GM11168 (cell line): ENCODE measurements around the gene EYA2.

Experiments
- in situ Hi-C: fragments of 300-500 bp; cut with MboI; formaldehyde crosslinking; loops from one replicate; pipeline ENCODE4 v1.12.0; 2022; ENCODE audit warnings: low sequenced_read_pairs; ENCODE audit not compliant: unreplicated experiment

The EYA2 gene

GRCh38 chr20:47051936-47052526 is 157.4 kb downstream of the EYA2 start:
- in situ Hi-C loops: no loop called here

DNA sequence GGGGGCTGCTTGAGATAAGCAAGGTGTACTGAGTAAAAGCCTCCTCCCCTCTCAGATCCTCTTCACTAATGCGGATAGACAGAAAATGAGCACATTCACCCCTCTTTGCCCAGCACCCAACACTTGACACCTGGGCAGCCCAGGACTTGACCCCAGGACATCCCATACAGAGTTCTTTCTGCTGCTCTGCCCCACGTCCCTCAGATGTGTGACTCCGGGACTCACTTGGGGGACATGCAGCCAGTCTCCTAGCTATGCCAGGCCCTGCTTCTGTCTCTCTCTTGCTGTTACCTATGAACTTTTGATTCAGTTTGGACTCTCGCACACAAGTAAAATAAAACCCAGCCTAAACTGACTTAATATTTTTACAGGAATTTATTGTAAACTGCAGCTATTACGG is 159.9 kb downstream of the EYA2 start:
- in situ Hi-C loops: no loop called here

GRCh38 chr20:47054945-47055344 is 160.3 kb downstream of the EYA2 start:
- in situ Hi-C loops: no loop called here

DNA sequence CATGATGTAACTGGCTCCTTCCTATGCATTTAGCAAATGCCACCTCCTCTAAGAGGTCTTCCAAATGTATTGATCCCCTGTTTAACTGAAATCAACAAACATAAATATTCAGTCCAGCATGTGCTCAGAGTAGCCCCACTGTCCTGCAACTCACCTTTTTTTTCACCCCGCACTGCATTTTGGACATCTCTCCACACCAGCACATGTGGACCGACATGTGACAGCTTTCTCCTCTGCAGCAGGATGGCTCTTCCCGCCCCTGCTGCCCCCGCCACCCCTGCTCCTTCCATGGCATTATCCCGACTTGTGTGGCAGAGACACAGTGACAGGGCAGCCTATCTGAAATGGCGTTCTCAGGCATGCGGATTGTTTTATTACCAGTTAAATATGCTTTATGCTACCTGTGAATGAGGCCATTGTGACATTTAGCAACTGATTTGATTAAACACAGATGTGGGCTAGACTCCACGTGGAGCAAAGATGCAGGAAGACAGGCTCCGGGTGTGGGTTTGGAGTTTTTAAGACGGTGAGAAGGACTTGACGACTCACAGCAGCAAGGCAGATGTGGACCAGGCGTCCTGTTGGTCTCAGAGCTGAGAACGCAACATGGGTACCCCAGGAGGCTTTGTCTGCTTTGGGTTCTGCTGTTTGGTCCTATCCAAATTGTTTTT is 161.2 kb downstream of the EYA2 start:
- in situ Hi-C loops: no loop called here

GRCh38 chr20:47057661-47058060 is 163.0 kb downstream of the EYA2 start:
- in situ Hi-C loops: no loop called here

- in situ Hi-C loops: no loop called here
Measured at GRCh38 chr20:47058236-47058635, 163.6 kb downstream of the EYA2 start.

DNA sequence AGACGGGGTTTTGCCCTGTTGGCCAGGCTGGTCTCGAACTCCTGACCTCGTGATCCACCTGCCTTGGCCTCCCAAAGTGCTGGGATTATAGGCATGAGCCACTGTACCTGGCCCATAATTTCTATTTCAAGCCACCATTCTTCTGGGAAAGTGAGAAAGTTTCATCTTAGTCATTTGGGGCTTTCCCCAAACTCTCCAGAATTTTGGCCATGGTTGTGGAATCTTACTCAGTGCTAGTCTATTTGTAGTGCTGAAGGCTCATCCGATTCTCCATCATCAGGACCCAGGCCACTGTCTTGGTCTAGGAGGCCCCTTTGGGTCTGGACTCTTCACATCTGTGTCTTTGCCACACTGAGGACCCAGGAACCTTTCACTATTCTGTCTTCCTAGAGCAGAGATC is 164.9 kb downstream of the EYA2 start:
- in situ Hi-C loops: no loop called here

DNA sequence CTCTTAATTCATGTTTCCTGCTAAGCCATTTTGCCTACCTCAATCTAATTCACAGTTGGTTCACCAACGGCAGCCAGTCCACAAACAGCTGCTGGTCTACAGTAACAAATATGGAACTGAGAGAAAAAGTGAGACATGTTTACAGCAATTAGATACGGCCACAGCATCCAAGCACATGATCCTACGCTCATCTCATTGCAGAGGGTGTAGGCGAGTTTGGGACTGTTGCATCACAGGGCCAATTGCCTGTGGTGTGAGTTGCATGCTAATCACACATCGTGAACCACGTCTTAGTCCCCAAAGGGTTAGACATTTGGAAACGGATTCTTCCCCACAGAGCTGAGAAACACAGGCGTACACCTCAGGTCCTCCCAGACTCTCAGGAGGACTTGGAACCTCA is 166.9 kb downstream of the EYA2 start:
- in situ Hi-C loops: no loop called here

GRCh38 chr20:47062226-47062890 is 167.7 kb downstream of the EYA2 start:
- in situ Hi-C loops: no loop called here

DNA sequence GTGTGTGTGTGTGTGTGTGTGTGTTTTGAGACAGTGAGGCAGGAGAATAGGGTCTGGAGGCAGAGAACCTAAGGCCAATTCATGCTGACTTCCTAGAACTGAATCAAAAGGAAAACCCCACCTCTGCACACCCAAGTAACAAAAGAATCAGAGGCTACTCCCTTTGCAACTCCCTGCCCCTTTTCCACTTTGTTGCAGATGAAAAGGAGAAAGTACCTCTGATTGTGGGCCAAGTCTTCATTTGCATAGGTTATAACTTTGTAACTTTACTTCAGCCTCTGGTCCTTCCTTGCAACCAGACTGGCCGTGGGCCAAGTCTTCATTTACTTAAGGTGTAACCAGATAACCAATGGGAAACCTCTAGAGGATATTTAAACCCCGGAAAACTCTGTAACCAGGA is 168.8 kb downstream of the EYA2 start:
- in situ Hi-C loops: no loop called here

DNA sequence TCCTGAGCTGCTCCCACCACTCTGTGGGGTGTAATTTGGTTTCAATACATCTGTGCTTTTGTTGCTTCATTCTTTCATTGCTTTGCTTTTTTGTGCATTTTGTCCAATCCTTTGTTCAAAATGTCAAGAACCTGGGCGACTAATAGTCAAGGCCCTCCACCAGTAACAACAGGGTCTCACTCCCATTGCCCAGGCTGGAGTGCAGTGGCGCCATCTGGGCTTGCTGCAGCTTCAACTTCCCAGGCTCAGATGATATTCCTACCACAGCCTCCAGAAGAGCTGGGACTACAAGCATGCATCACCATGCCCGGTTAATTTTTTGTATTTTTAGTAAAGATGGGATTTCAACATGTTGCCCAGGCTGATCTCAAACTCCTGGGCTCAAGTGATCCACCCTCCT is 169.2 kb downstream of the EYA2 start:
- in situ Hi-C loops: no loop called here

GRCh38 chr20:47066484-47067270 is 172.0 kb downstream of the EYA2 start:
- in situ Hi-C loops: no loop called here

- in situ Hi-C loops: no loop called here
Measured at GRCh38 chr20:47067776-47068175, 173.1 kb downstream of the EYA2 start.

DNA sequence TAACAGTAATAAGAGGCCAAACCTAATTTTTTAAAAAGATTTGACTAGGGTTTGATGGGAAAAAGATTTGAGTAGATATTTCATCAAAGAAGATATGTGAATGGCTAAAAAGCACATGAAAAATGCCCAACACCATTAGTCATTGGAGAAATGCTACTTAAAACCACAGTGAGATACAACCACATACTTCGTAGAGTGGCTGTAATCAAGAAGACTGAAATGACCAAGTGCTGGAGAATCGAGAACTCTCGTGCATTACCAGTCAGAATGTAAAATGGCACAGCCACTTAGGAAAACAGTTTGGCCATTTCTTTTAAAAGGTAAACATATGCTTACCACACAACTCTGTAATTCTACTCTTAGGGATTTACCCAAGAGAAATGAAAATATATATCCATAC is 175.5 kb downstream of the EYA2 start:
- in situ Hi-C loops: no loop called here

- in situ Hi-C loops: no loop called here
Measured at GRCh38 chr20:47071646-47072185, 177.1 kb downstream of the EYA2 start.

- in situ Hi-C loops: no loop called here
Measured at GRCh38 chr20:47073766-47074475, 179.3 kb downstream of the EYA2 start.

GRCh38 chr20:47075263-47075662 is 180.6 kb downstream of the EYA2 start:
- in situ Hi-C loops: no loop called here

DNA sequence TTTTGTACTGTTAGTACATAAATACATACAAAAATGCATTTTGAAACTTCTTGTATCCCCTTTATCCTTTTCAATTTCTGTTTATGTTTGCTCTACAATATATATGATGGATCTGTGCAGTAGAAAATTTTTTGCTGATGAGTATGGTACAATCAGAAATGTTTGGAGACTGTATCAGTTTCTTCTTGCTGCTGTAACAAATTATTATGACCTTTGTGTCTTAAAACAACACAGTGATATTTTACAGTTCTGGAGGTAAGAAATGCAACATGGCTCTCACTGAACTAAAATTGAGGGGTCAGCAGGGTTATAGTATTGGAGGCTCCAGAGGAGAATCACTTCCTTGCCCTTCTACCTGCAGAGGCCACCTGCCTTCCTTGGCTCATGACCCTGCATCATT is 184.4 kb downstream of the EYA2 start:
- in situ Hi-C loops: no loop called here

GRCh38 chr20:47080365-47080764 is 185.7 kb downstream of the EYA2 start:
- in situ Hi-C loops: no loop called here

- in situ Hi-C loops: no loop called here
Measured at GRCh38 chr20:47086316-47086715, 191.7 kb downstream of the EYA2 start.
